Measurements from ENCODE around the gene GCNT2.
"Not testable (repeated sequence)": the region's sequence is repeated elsewhere in the genome, so short reads cannot be mapped to it uniquely, and the experiment has no call there.

GCNT2 gene

DNA sequence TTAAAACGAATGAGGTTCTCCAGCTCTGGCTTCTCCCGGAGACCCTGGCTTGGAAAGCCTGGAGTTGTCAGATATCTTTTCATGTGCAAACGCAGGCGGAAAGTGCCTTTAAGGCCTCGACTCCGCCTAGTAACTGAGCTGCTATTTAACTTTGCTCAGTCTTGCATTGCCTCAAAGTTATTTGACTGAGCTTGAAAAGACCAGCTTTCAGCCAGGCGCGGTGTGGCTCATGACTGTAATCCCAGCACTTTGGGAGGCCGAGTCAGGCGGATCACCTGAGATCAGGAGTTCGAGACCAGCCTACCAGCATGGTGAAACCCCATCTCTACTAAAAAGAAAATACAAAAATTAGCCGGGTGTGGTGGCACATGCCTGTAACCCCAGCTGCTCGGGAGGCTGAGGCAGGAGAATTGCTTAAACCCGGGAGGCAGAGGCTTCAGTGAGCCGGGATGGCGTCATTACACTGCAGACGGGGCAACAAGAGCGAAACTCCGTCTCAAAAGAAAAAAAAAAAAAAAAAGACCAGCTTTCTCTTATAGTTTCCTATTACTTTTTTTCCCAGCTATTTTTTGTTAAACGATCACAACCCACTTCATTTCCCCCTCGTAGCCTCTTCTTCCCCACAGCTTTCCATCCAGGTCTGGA, 1.9 kb downstream of the GCNT2 start:
- TF ChIP-seq, protein P1, sequence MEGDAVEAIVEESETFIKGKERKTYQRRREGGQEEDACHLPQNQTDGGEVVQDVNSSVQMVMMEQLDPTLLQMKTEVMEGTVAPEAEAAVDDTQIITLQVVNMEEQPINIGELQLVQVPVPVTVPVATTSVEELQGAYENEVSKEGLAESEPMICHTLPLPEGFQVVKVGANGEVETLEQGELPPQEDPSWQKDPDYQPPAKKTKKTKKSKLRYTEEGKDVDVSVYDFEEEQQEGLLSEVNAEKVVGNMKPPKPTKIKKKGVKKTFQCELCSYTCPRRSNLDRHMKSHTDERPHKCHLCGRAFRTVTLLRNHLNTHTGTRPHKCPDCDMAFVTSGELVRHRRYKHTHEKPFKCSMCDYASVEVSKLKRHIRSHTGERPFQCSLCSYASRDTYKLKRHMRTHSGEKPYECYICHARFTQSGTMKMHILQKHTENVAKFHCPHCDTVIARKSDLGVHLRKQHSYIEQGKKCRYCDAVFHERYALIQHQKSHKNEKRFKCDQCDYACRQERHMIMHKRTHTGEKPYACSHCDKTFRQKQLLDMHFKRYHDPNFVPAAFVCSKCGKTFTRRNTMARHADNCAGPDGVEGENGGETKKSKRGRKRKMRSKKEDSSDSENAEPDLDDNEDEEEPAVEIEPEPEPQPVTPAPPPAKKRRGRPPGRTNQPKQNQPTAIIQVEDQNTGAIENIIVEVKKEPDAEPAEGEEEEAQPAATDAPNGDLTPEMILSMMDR (IDR thresholded peaks at IDR 0.05; ENCODE audit: borderline replicate concordance, control extremely low read depth, extremely low read depth, insufficient read depth, missing control alignments) = no peak
- no peak for DNase-seq (ENCODE audit: low spot score)
- in situ Hi-C loops (cut with MboI; ENCODE audit: low sequenced_read_pairs, unreplicated experiment) = no loop called here

DNA sequence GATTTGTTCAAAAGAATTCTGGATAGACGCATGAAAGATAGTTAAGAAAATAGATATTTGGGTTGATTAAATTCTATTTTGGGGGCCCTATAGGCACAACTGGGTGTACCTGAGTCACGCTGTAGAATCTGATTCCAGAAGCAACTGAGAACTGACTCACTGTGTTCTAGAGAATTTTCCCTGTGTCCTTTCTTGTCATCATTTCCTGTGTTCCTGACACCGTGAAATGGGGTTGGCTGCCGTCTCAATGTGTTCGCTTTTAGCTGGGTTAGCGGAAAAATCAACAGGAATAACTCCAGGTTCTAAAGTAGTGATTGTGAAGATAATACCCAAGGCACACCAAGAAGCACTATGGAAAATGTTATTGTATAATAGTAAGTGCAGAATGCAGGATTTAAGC, 5.0 kb downstream of the GCNT2 start:
- in situ Hi-C loops (cut with MboI; ENCODE audit: low sequenced_read_pairs, unreplicated experiment) = no loop called here
- TF ChIP-seq, protein P1 (IDR thresholded peaks at IDR 0.05; ENCODE audit: borderline replicate concordance, control extremely low read depth, extremely low read depth, insufficient read depth, missing control alignments) = no peak
- DNase-seq (ENCODE audit: low spot score) = no peak

- peak; percentile 51 for DNase-seq (ENCODE audit: low spot score)
Measured at GRCh38 chr6:10528158-10528981, 7.2 kb downstream of the GCNT2 start.

GRCh38 chr6:10529231-10529801, 8.2 kb downstream of the GCNT2 start:
- in situ Hi-C loops (cut with MboI; ENCODE audit: low sequenced_read_pairs, unreplicated experiment) = no loop called here
- TF ChIP-seq, protein P1 (IDR thresholded peaks at IDR 0.05; ENCODE audit: borderline replicate concordance, control extremely low read depth, extremely low read depth, insufficient read depth, missing control alignments) = no peak
- DNase-seq (ENCODE audit: low spot score) = no peak

More at GRCh38 chr6:10528158-10528981, 7.2 kb downstream of the GCNT2 start:
- in situ Hi-C loops (cut with MboI; ENCODE audit: low sequenced_read_pairs, unreplicated experiment) = no loop called here
- TF ChIP-seq, protein P1 (IDR thresholded peaks at IDR 0.05; ENCODE audit: borderline replicate concordance, control extremely low read depth, extremely low read depth, insufficient read depth, missing control alignments) = no peak

DNA sequence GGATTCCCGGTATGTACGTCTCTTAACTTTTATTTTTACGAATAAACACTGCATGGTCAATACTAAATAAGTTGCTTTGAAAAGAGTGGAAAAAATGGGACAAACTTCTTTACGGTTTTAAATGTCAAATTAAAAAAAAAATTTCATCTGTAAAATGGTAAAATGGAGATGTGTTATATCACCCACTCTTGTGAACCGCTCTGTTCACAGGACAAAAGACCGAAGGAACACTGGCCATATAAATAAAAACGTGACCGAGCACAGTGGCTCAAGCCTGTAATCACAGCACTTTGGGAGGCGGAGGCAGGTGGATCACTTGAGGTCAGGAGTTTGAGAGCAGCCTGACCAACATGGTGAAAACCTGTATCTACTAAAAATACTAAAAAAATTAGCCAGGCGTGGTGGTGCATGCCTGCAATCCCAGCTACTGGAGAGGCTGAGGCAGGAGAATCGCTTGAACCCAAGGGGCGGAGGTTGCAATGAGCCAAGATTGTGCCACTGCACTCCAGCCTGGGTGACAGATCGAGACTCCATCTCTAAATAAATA, 8.8 kb downstream of the GCNT2 start:
- in situ Hi-C loops (cut with MboI; ENCODE audit: low sequenced_read_pairs, unreplicated experiment); DNase-seq (ENCODE audit: low spot score): not testable (repeated sequence)

GRCh38 chr6:10531503-10531902, 10.4 kb downstream of the GCNT2 start:
- in situ Hi-C loops (cut with MboI; ENCODE audit: low sequenced_read_pairs, unreplicated experiment) = no loop called here
- TF ChIP-seq, protein P1 (IDR thresholded peaks at IDR 0.05; ENCODE audit: borderline replicate concordance, control extremely low read depth, extremely low read depth, insufficient read depth, missing control alignments) = no peak
- DNase-seq (ENCODE audit: low spot score) = no peak
